COLO829 (cell line): ENCODE data around the gene PREP.

Experiments
- DNase-seq: peaks from one replicate; pipeline ENCODE4 v3.0.0; 2012; ENCODE audit warnings: low spot score

PREP gene

GRCh38 chr6:105310371-105310770 is 92.5 kb downstream of the PREP start:
- DNase-seq = no peak

DNA sequence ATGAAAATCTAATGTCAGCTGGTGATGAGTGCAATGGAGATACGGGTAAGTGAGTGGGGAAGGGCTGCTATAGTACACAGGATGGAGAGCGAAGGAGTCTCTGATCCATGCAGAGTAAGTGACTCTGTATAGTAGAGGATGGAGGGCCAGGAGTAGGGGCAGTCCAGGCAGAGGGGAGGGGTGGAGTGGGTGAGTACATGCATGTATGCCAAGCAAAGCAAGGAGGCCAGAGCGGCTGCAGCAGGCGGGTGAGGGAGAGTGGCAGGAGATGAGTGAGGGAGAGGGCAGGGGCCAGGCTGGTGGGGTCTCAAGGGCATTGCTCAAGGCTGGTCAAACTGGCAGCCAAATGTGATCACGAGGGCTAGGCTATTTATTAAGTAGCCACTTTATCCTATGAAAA is 94.0 kb downstream of the PREP start:
- DNase-seq = no peak

DNA sequence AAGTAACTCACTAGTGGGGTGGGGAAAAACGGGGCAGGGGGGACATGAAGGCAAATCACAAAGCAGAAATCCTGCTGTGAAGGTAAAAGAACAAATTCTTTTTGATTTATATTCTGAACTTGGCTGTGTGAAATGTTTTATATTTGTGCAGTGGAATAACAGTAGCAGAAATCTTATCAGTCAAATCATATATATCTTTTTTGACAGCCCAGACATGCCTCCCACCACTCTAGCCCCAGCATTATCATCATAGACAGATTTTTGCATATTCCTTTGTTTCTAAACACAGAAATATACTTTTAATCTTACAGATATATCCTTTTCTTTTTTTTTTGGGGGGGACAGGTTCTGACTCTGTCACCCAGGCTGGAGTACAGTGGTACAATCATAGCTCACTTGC is 97.4 kb downstream of the PREP start:
- no peak for DNase-seq

GRCh38 chr6:105304825-105305224 is 98.1 kb downstream of the PREP start:
- no peak for DNase-seq

DNA sequence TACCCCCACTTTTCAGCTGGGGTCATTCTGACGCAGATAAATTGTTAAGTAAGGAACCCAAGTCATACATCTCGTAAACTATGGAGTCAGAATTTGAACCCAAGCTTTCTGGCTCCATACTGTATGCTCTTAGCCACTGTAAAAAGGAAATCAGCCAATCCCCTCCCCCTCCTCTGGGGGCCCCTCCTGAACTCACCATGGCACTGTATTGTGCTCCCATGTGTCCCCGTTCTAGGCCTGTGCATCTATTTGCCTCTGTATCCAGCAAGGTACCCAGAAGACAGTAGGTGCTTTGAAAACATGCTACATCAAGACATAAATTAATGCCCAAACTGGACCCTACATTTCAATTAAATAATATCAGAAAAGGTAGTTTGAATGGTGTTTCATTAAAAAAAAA is 98.5 kb downstream of the PREP start:
- no peak for DNase-seq

- DNase-seq = no peak
These were observed 100.2 kb downstream of the PREP start for GRCh38 chr6:105302617-105303128.

DNA sequence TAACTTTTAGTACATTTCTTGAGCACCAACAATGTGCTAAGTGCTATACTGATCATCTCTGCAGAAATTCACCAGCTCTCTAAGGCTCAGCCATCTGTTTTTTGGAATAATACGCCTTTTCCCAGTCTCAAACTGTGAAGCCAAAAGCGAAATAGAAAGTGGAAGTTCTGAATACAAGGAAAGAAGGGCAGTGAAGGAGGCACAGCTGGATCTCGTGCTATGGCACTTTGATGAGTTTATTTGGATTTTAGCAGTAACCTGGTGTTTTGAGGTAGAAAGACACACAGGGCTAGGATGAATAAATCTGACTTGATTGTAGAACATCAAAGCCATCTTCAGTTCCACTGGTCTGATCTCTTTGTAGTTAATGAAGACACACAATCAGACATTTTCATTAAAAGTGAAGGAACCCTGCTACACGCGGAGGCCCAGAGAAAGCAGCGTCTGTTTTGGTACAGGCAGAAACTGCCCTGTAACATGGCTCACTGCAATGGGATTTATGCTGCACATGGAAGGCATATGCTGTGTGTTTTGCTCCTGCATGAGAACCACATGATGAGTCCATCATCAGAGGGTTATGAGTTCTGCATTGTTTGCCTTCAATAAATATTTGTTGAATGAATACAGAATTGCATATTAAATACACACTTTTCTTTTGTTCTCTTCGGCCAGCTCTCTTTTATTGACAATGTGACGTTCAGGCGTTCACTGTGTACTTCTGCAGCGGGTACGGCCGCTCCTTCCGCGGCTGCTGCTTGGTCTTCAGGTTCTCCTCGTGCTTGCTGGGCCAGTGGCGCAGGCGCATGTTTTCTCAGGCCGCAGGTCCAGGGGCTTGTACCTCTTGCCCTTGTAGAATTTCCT is 100.9 kb downstream of the PREP start:
- DNase-seq = no peak

DNA sequence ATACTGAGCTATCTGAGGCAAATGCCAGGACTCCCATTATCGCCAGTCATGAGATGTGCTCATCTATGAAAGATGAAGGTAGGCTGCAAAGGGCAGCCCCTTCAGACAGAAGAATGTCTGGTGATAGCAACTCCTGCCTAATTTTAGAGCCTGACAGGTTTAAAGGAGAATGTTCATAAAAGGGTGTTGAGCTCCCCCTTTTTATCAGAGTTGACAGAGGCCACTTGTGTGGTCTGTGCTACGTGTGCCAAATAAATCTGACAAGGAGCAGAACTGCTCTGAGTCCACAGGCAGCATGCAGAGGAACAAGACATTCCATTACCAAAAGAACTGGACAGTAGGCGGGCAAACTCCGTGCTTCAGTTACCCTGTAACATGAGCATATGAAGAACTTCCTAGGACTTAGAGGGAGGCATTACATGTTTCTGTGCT is 101.8 kb downstream of the PREP start:
- DNase-seq = no peak

- DNase-seq = no peak
These were observed 102.8 kb downstream of the PREP start for GRCh38 chr6:105300090-105300489.

- no peak for DNase-seq
These were observed 108.8 kb downstream of the PREP start for GRCh38 chr6:105294129-105294528.

GRCh38 chr6:105292689-105293339 is 110.1 kb downstream of the PREP start:
- no peak for DNase-seq

DNA sequence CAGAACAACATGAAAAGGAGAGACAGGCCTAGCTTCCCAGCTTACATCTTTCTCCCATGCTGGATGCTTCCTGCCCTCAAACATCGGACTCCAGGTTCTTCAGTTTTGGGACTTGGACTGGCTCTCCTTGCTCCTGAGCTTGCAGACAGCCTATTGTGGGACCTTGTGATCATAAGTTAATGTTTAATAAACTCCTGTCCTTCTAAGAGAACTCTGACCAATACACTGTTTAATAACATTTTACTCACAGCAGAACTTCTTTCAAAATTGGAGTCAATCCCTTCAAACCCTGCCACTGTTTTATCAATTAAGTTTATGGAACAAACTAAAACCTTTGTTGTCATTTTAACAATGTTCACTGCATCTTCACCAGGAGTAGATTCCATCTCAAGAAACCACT is 111.4 kb downstream of the PREP start:
- no peak for DNase-seq

GRCh38 chr6:105282631-105283585 is 120.0 kb downstream of the PREP start:
- no peak for DNase-seq

DNA sequence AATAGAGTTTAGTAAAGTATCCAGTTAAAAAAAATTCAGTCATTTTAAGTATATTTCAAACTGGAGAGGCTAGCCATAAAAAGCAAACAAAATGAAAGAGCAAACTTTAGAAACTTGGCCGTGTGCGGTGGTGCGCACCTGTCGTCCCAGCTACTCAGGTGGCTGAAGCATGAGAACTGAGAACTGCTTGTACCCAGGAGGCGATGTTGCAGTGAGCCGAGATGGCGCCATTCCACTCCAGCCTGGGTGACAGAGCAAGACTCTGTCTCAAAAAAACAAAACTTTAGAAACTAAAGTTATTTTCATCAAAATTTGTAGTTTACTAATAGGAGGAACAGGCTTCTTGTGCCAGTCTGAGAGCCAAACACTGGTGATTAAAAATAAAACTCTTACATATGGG is 122.8 kb downstream of the PREP start:
- no peak for DNase-seq

DNA sequence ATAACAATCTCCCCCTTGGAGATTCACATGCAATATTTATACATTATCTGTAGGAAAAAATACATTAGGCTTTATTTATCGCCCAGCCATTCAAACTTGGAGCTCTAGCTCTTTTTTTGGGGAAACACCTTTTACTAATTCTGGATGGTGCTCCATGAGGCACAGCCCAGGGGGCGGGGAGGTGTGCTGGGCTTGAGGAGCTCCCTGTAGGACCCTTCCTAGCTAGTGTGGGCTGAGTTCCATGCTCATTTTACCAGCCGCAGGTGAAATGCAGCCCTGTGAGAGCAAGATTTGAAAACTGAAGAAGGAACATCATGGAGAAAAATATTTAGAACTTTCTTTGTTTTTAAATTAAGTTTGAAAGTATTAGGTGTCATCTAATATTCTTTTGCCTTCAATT is 123.4 kb downstream of the PREP start:
- DNase-seq = no peak

DNA sequence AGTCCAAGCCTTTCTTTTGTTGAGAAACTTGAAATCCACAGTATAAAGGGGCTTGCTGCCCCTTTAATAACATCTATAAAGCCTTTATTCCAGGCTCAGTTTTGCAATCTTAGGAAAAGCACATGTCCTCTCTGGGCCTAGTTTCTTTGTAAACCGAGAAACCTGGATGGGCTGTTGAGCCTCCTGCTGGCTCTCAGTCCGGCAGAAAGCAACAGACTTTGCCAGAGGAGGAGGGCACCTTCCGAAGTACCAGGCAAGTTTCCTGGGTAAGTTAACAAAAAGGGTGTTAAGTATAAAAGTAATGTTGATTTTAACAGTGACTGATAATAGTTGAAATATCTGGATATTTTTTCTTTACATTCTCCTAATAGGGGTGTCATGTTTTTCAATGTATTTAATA is 124.1 kb downstream of the PREP start:
- DNase-seq = no peak

- no peak for DNase-seq
These were observed 124.8 kb downstream of the PREP start for GRCh38 chr6:105278035-105278434.

GRCh38 chr6:105276374-105276773 is 126.5 kb downstream of the PREP start:
- DNase-seq = no peak

GRCh38 chr6:105275542-105275941 is 127.3 kb downstream of the PREP start:
- DNase-seq = no peak

GRCh38 chr6:105274678-105275077 is 128.2 kb downstream of the PREP start:
- no peak for DNase-seq

- DNase-seq = no peak
These were observed 129.3 kb downstream of the PREP start for GRCh38 chr6:105273589-105273988.

DNA sequence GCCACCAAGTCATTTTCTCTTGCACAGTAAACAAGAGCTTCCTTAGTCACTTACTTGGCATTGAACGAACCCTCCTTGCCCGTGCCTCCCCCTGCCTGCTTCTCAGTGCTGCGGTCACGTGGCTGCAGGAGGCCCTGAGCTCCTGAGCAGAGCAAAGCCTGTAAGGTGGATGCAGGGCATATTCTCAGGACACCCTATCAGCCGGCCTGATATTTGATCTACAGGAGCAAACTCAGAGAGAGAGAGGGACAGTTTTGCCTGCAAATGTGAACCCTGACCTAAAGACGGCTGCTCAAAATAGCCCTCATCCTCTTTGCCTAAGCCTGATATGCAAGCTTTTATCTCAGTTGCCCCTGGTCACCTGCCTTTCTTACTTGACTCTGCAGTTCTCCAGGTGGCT is 130.1 kb downstream of the PREP start:
- DNase-seq = no peak
